Loucy (cell line): ENCODE measurements around the gene CLEC16A.

Experiments
- H2AFZ ChIP-seq: fragments of 200-600 bp; sonication (generic); 2 replicates; pipeline ENCODE4 v1.6.0; 2016; ENCODE audit warnings: antibody characterized with exemption, mild to moderate bottlenecking, low read length, moderate library complexity
- H3F3A ChIP-seq: fragments of 200-600 bp; 2 replicates; pipeline ENCODE4 v1.6.0; 2016; ENCODE audit warnings: antibody characterized with exemption, low read depth, mild to moderate bottlenecking
- H3K27me3 ChIP-seq: fragments of 200-600 bp; sonication (generic); 2 replicates; pipeline ENCODE4 v1.6.1; 2014; ENCODE audit warnings: low read length, mild to moderate bottlenecking; ENCODE audit not compliant: insufficient read depth, poor library complexity, severe bottlenecking
- H3K36me3 ChIP-seq: fragments of 200-600 bp; sonication (generic); 2 replicates; pipeline ENCODE4 v1.6.1; 2016; ENCODE audit warnings: low read length; ENCODE audit not compliant: insufficient read depth
- H3K4me1 ChIP-seq: fragments of 200-600 bp; sonication (generic); 2 replicates; pipeline ENCODE4 v1.5.1; 2014; ENCODE audit warnings: low read length, mild to moderate bottlenecking; ENCODE audit not compliant: insufficient read depth, poor library complexity, severe bottlenecking
- H3K4me2 ChIP-seq: fragments of 200-600 bp; sonication (generic); 2 replicates; pipeline ENCODE4 v1.6.0; 2014; ENCODE audit warnings: antibody characterized with exemption, low read length, low read depth, mild to moderate bottlenecking; ENCODE audit not compliant: poor library complexity, severe bottlenecking
- H3K4me3 ChIP-seq: fragments of 200-600 bp; sonication (generic); 2 replicates; pipeline ENCODE4 v1.5.1; 2014; ENCODE audit warnings: low read length, mild to moderate bottlenecking, mixed read lengths; ENCODE audit not compliant: poor library complexity, severe bottlenecking
- H3K79me2 ChIP-seq: fragments of 200-600 bp; sonication (generic); 2 replicates; pipeline ENCODE4 v1.6.1; 2014; ENCODE audit warnings: low read length; ENCODE audit not compliant: insufficient read depth
- H3K9ac ChIP-seq: fragments of 200-600 bp; sonication (generic); 2 replicates; pipeline ENCODE4 v1.6.0; 2014; ENCODE audit warnings: mild to moderate bottlenecking, low read depth, low read length, moderate library complexity; ENCODE audit not compliant: poor library complexity, severe bottlenecking
- H3K9me2 ChIP-seq: fragments of 200-600 bp; sonication (generic); replicated peaks from 2 replicates; pipeline ENCODE4 v1.6.1; 2016; ENCODE audit warnings: low read depth, low read length, mixed read lengths
- H3K9me3 ChIP-seq: fragments of 200-600 bp; sonication (generic); 2 replicates; pipeline ENCODE4 v1.6.1; 2014; ENCODE audit warnings: mild to moderate bottlenecking, antibody characterized with exemption, low read length, low read depth; ENCODE audit not compliant: insufficient read depth
- H4K20me1 ChIP-seq: fragments of 200-600 bp; sonication (generic); 2 replicates; pipeline ENCODE4 v1.6.0; 2014; ENCODE audit warnings: antibody characterized with exemption, low read length, mild to moderate bottlenecking; ENCODE audit not compliant: insufficient read depth, poor library complexity, severe bottlenecking
- EZH2phosphoT487 ChIP-seq: fragments of 200-600 bp; IDR thresholded peaks from 2 replicates; pipeline ENCODE4 v1.6.1; 2018; ENCODE audit warnings: antibody characterized with exemption, mild to moderate bottlenecking, moderate library complexity, borderline replicate concordance
- TF ChIP-seq, protein P1 (sequence below): fragments of 200-600 bp; sonication (generic); conservative IDR thresholded peaks from 2 replicates; pipeline ENCODE4 v1.5.1; 2014; ENCODE audit warnings: mild to moderate bottlenecking, antibody characterized with exemption, low read length

The CLEC16A gene

DNA sequence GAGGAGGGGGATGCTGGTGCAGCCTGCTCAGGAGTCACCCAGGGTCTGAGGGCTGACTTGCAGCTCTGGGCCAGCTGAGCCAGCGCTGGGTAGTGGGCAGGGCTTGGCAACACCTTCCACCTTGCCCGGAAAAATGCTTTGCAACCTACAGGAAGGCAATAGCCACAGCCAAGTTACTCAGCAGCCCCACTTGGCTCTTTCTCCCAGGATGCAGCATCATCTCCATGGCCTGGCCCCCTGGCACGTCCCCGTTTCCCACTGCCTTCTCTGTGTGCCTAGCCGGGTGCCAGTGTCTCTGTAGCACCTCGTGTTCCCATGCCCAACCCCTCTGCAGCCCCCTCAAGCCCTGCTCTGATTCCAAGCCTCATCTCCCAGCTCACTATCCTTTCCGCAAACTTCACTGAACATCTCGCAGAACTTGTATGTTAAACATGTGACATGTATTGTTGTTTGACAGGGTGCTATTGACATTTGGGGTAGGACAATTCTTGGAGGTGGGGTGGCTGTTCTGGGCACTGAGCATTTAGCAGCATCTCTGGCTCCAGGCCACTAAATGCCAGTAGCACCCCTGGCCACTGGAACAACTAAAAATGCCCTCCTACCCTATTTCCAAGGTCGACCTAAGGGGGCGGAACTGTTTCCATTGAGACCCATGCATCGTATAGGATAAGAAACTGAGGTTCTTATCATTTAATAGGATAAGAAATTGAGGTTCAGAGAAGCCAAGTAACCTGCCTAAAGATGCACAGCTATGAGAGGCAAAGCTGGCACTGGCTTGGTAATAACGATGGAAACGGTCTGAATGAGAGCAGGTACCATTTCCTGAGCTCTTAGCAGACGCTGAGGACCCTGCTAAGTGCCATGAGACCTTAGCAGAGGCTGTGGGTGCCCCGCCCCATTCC is 14.3 kb upstream of the CLEC16A start:
- Histone ChIP-seq H3F3A (no peaks in the 10 kb centered on the region), H3K4me2 (no peak overlapping the region), H3K79me2 (no peaks in the 10 kb centered on the region), H3K9me2 (no peaks in the 10 kb centered on the region), H4K20me1 (no peaks in the 10 kb centered on the region), H3K4me1 (peaks cover 7% of the 10 kb centered on the region), H3K9me3 (no peaks in the 10 kb centered on the region), H3K27me3 (no peaks in the 10 kb centered on the region), H2AFZ (no peak overlapping the region), H3K36me3 (no peaks in the 10 kb centered on the region), H3K4me3 (no peak overlapping the region), H3K9ac (no peak overlapping the region)
- TF ChIP-seq, protein P1, sequence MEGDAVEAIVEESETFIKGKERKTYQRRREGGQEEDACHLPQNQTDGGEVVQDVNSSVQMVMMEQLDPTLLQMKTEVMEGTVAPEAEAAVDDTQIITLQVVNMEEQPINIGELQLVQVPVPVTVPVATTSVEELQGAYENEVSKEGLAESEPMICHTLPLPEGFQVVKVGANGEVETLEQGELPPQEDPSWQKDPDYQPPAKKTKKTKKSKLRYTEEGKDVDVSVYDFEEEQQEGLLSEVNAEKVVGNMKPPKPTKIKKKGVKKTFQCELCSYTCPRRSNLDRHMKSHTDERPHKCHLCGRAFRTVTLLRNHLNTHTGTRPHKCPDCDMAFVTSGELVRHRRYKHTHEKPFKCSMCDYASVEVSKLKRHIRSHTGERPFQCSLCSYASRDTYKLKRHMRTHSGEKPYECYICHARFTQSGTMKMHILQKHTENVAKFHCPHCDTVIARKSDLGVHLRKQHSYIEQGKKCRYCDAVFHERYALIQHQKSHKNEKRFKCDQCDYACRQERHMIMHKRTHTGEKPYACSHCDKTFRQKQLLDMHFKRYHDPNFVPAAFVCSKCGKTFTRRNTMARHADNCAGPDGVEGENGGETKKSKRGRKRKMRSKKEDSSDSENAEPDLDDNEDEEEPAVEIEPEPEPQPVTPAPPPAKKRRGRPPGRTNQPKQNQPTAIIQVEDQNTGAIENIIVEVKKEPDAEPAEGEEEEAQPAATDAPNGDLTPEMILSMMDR, result no peak
- TF ChIP-seq EZH2phosphoT487, result no peak

DNA sequence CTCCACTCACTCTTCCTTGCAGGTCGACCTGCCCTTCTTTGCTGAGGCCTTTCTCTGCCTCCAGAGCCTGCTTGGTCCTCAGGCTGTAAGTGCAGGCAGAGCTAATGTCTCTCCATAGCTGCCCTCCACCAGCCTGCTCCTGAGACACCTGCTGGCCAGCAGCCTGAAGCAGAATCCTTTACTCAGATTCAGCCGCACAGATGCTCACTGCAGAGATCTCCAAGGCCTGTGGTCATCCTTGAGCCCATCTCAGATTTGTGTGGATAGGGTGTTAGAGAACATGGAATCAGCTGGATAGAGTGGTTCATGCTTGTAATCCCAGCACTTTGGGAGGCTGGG is 13.6 kb upstream of the CLEC16A start:
- Histone ChIP-seq H3K79me2 (no peaks in the 10 kb centered on the region), H3K4me2 (no peak overlapping the region), H4K20me1 (peaks cover 2% of the 10 kb centered on the region), H3K27me3 (no peaks in the 10 kb centered on the region), H3K9ac (no peak overlapping the region), H3K4me3 (no peak overlapping the region), H3K9me3 (no peaks in the 10 kb centered on the region), H2AFZ (no peak overlapping the region), H3K9me2 (no peaks in the 10 kb centered on the region), H3K36me3 (no peaks in the 10 kb centered on the region), H3K4me1 (peaks cover 7% of the 10 kb centered on the region), H3F3A (no peaks in the 10 kb centered on the region)
- TF ChIP-seq, protein P1, result no peak
- no peak for TF ChIP-seq EZH2phosphoT487

DNA sequence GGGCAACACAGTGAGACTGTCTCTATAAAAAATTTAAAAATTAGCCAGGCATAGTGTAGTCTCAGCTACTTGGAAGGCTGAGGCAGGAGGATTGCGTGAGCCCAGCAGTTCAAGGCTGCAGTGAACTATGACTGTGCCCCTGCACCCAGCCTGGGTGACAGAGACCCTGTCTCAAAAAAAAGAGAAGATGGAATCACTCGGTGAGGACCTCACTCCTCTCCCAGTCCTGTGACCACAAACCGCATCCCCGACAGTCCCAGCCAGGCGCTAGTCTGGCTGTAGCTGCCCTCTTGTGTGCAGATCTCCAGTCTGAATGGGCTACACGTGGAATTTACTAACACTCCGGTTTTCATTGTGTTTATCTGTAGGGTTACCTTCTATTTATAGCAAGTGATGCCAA is 13.2 kb upstream of the CLEC16A start:
- Histone ChIP-seq H3K4me2 (no peak overlapping the region), H3K79me2 (no peaks in the 10 kb centered on the region), H4K20me1 (peaks cover 2% of the 10 kb centered on the region), H3F3A (no peaks in the 10 kb centered on the region), H3K9ac (no peak overlapping the region), H3K36me3 (no peaks in the 10 kb centered on the region), H2AFZ (no peak overlapping the region), H3K4me1 (peaks cover 7% of the 10 kb centered on the region), H3K4me3 (no peak overlapping the region), H3K9me2 (no peaks in the 10 kb centered on the region), H3K27me3 (no peaks in the 10 kb centered on the region), H3K9me3 (no peaks in the 10 kb centered on the region)
- TF ChIP-seq, protein P1, result no peak
- no peak for TF ChIP-seq EZH2phosphoT487
